Fibroblast of lung (primary cell): ENCODE data around the gene SH2D2A. TPM values are rescaled to one million over a fixed set of nuclear protein-coding genes. Genes with fewer than 3 reads are reported as not detected.

Experiments
- DNase-seq, 2 donors: peaks; one replicate each; pipeline versions ENCODE4 v3.0.0 to v3.0.0-alpha.2; 2010; ENCODE audit warnings: low read depth in 2 of 2
- H2AFZ ChIP-seq: 2 replicates; pipeline ENCODE4 v1.5.1; 2012; ENCODE audit warnings: low read length, control low read depth, inconsistent platforms
- H3K27ac ChIP-seq: 2 replicates; pipeline ENCODE4 v1.5.1; 2011; ENCODE audit warnings: low read length, control low read depth; ENCODE audit not compliant: insufficient read depth
- H3K27me3 ChIP-seq: 2 replicates; pipeline ENCODE4 v1.5.1; 2011; ENCODE audit warnings: mild to moderate bottlenecking, low read length; ENCODE audit not compliant: control insufficient read depth, insufficient read depth
- H3K36me3 ChIP-seq: 2 replicates; pipeline ENCODE4 v1.5.1; 2011; ENCODE audit warnings: low read length; ENCODE audit not compliant: control insufficient read depth, insufficient read depth
- H3K4me1 ChIP-seq: 2 replicates; pipeline ENCODE4 v1.5.1; 2011; ENCODE audit warnings: low read length; ENCODE audit not compliant: control insufficient read depth, insufficient read depth; ENCODE audit errors: extremely low read depth
- H3K4me2 ChIP-seq: 2 replicates; pipeline ENCODE4 v1.5.1; 2011; ENCODE audit warnings: low read length, control low read depth; ENCODE audit not compliant: insufficient read depth; ENCODE audit errors: extremely low read depth
- H3K4me3 ChIP-seq, 4 experiments: fragments of 200-600 bp in 1 of 4; sonication (generic) in 1 of 4; replicated peaks in 1 of 4; 2 replicates each; pipeline ENCODE4 v1.5.1; 2011 to 2016; ENCODE audit warnings: low read length in 4 of 4, low read depth in 3 of 4, mild to moderate bottlenecking in 3 of 4, control low read depth in 2 of 4, inconsistent platforms in 1 of 4, mixed read lengths in 1 of 4; ENCODE audit not compliant: insufficient read depth in 1 of 4; ENCODE audit errors: control extremely low read depth in 1 of 4
- H3K79me2 ChIP-seq: 2 replicates; pipeline ENCODE4 v1.5.1; 2012; ENCODE audit warnings: mild to moderate bottlenecking, low read length, inconsistent platforms; ENCODE audit not compliant: control insufficient read depth, insufficient read depth
- H3K9ac ChIP-seq: 2 replicates; pipeline ENCODE4 v1.5.1; 2011; ENCODE audit warnings: mild to moderate bottlenecking, low read length, control low read depth; ENCODE audit not compliant: insufficient read depth
- H3K9me3 ChIP-seq: 2 replicates; pipeline ENCODE4 v1.5.1; 2012; ENCODE audit warnings: low read depth, low read length; ENCODE audit not compliant: control insufficient read depth, insufficient read depth
- H4K20me1 ChIP-seq: 2 replicates; pipeline ENCODE4 v1.5.1; 2011; ENCODE audit warnings: low read length; ENCODE audit not compliant: control insufficient read depth, insufficient read depth; ENCODE audit errors: extremely low read depth
- EZH2 ChIP-seq: IDR thresholded peaks from 2 replicates; pipeline ENCODE4 v1.5.1; 2012; ENCODE audit warnings: low read length, control low read depth, mild to moderate bottlenecking; ENCODE audit errors: missing control alignments
- polyA plus RNA-seq, 2 donors: library from polyadenylated mRNA; depleted of rRNA in 1 of 2; stranded (reverse) in 1 of 2; unstranded in 1 of 2; fragments of >200 nt; gene quantifications; 2 replicates each; pipeline ENCODE4 v1.2.1, GENCODE V29; 2011 to 2012; ENCODE audit warnings: missing spikeins in 1 of 2
- total RNA-seq: library from RNA; depleted of rRNA; stranded (reverse); fragments of >200 nt; gene quantifications from 2 replicates; pipeline ENCODE4 v1.2.1, GENCODE V29; 2014
- TF ChIP-seq, protein P1 (sequence below), 2 donors: IDR thresholded peaks in 1 of 2; conservative IDR thresholded peaks in 1 of 2; 1 replicate in 1 of 2; 2 replicates in 1 of 2; pipeline ENCODE4 v1.5.1; 2011 to 2012; ENCODE audit warnings: low read length in 2 of 2, control low read depth in 1 of 2, inconsistent platforms in 1 of 2, low read depth in 1 of 2, mild to moderate bottlenecking in 1 of 2

Gene SH2D2A
- total and polyA plus RNA-seq, 2 donors (not counting 1 experiment from before 2014, with no cell fraction given): not detected

DNA sequence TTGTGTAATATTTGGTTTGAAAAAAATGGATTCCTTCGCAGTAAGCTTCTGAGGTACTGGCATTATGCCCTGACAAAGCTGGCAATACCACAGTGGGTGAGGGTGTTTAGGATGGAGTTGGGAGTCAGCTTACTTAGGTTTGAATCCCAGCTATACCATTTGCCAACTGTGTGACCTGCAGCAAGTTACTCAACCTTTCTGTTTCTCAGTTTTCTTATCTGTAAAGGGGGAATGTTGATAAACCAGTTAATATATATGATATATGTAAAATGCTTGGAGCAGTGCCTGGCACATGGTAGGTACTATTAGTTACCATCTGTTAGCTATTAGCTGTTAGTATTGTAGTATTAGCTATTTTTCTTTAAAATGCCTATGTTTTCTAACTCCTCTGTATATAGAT lies 60.3 kb downstream of the SH2D2A start:
- H3K4me1 ChIP-seq: peaks cover 3% of the 10 kb centered on the region
- TF ChIP-seq, protein P1, sequence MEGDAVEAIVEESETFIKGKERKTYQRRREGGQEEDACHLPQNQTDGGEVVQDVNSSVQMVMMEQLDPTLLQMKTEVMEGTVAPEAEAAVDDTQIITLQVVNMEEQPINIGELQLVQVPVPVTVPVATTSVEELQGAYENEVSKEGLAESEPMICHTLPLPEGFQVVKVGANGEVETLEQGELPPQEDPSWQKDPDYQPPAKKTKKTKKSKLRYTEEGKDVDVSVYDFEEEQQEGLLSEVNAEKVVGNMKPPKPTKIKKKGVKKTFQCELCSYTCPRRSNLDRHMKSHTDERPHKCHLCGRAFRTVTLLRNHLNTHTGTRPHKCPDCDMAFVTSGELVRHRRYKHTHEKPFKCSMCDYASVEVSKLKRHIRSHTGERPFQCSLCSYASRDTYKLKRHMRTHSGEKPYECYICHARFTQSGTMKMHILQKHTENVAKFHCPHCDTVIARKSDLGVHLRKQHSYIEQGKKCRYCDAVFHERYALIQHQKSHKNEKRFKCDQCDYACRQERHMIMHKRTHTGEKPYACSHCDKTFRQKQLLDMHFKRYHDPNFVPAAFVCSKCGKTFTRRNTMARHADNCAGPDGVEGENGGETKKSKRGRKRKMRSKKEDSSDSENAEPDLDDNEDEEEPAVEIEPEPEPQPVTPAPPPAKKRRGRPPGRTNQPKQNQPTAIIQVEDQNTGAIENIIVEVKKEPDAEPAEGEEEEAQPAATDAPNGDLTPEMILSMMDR (conservative IDR thresholded peaks at IDR 0.05 in 1 of 2, IDR thresholded peaks at IDR 0.05 in 1 of 2; ENCODE audit: low read depth in 1 of 2, low read length in 2 of 2): no peak
- no peak for TF ChIP-seq EZH2
- H3K9ac ChIP-seq: no peak overlapping the region
- H2AFZ ChIP-seq: no peak overlapping the region
- DNase-seq: no peak
- no peak overlapping the region for H3K4me3 ChIP-seq
- H3K9me3 ChIP-seq: no peaks in the 10 kb centered on the region
- no peak overlapping the region for H3K4me2 ChIP-seq
- H3K27ac ChIP-seq: no peak overlapping the region
- H3K27me3 ChIP-seq: no peaks in the 10 kb centered on the region
- no peaks in the 10 kb centered on the region for H4K20me1 ChIP-seq
- no peaks in the 10 kb centered on the region for H3K36me3 ChIP-seq
- H3K79me2 ChIP-seq: peaks cover 7% of the 10 kb centered on the region

Other genes with a start within 250 kb of the SH2D2A start
- gene IQGAP3, start 244.3 kb downstream of the SH2D2A start, total RNA-seq: 1.3 and 16.0 TPM in 2 replicates
- 2.7 and 15.9 TPM in 2 replicates for gene IQGAP3, start 244.3 kb downstream of the SH2D2A start, polyA plus RNA-seq
- gene TTC24, start 237.1 kb downstream of the SH2D2A start, total RNA-seq: not detected in 2 replicates
- not detected in 2 replicates for gene TTC24, start 237.1 kb downstream of the SH2D2A start, polyA plus RNA-seq
- 51.6 and 64.4 TPM in 2 replicates for gene NAXE, start 225.1 kb downstream of the SH2D2A start, total RNA-seq
- 41.6 and 59.5 TPM in 2 replicates for gene NAXE, start 225.1 kb downstream of the SH2D2A start, polyA plus RNA-seq
- gene GPATCH4, start 215.4 kb downstream of the SH2D2A start, total RNA-seq: 11.3 and 12.2 TPM in 2 replicates
- gene GPATCH4, start 215.4 kb downstream of the SH2D2A start, polyA plus RNA-seq: 23.6 and 42.7 TPM in 2 replicates
- gene HAPLN2, start 197.4 kb downstream of the SH2D2A start, total RNA-seq: not detected in 2 replicates
- gene HAPLN2, start 197.4 kb downstream of the SH2D2A start, polyA plus RNA-seq: not detected in 2 replicates
- under 0.01 TPM in 1 of 2 replicates, not detected in the other for gene BCAN, start 174.7 kb downstream of the SH2D2A start, total RNA-seq
- gene BCAN, start 174.7 kb downstream of the SH2D2A start, polyA plus RNA-seq: 0.03 and 0.05 TPM in 2 replicates
- gene NES, start 139.4 kb downstream of the SH2D2A start, total RNA-seq: 44.2 and 87.4 TPM in 2 replicates
- gene NES, start 139.4 kb downstream of the SH2D2A start, polyA plus RNA-seq: 23.0 and 34.6 TPM in 2 replicates
- gene CRABP2, start 111.3 kb downstream of the SH2D2A start, total RNA-seq: 33.4 and 70.4 TPM in 2 replicates
- 48.9 and 184 TPM in 2 replicates for gene CRABP2, start 111.3 kb downstream of the SH2D2A start, polyA plus RNA-seq
- 12.6 and 17.3 TPM in 2 replicates for gene METTL25B, start 88.4 kb downstream of the SH2D2A start, total RNA-seq
- 5.5 and 6.4 TPM in 2 replicates for gene METTL25B, start 88.4 kb downstream of the SH2D2A start, polyA plus RNA-seq
- 5.4 and 5.8 TPM in 2 replicates for gene ISG20L2, start 88.1 kb downstream of the SH2D2A start, total RNA-seq
- gene ISG20L2, start 88.1 kb downstream of the SH2D2A start, polyA plus RNA-seq: 23.6 and 29.9 TPM in 2 replicates
- 39.8 and 58.8 TPM in 2 replicates for gene MRPL24, start 75.8 kb downstream of the SH2D2A start, total RNA-seq
- gene MRPL24, start 75.8 kb downstream of the SH2D2A start, polyA plus RNA-seq: 67.2 and 108 TPM in 2 replicates
- gene HDGF, start 65.2 kb downstream of the SH2D2A start, total RNA-seq: 108 and 138 TPM in 2 replicates
- 99.1 and 126 TPM in 2 replicates for gene HDGF, start 65.2 kb downstream of the SH2D2A start, polyA plus RNA-seq
- 10.5 and 13.2 TPM in 2 replicates for gene PRCC, start 49.3 kb downstream of the SH2D2A start, total RNA-seq
- gene PRCC, start 49.3 kb downstream of the SH2D2A start, polyA plus RNA-seq: 52.0 and 75.8 TPM in 2 replicates
- gene INSRR, start 42.3 kb upstream of the SH2D2A start, total RNA-seq: not detected in 2 replicates
- not detected in 2 replicates for gene INSRR, start 42.3 kb upstream of the SH2D2A start, polyA plus RNA-seq
- gene NTRK1, start 44.0 kb upstream of the SH2D2A start, total RNA-seq: not detected in 2 replicates
- gene NTRK1, start 44.0 kb upstream of the SH2D2A start, polyA plus RNA-seq: not detected in 2 replicates
- gene PEAR1, start 76.9 kb upstream of the SH2D2A start, total RNA-seq: 2.3 and 2.6 TPM in 2 replicates
- gene PEAR1, start 76.9 kb upstream of the SH2D2A start, polyA plus RNA-seq: 13.5 and 41.5 TPM in 2 replicates
- gene LRRC71, start 103.8 kb upstream of the SH2D2A start, total RNA-seq: not detected in 2 replicates
- gene LRRC71, start 103.8 kb upstream of the SH2D2A start, polyA plus RNA-seq: 0.16 and 1.8 TPM in 2 replicates
- 28.0 and 29.1 TPM in 2 replicates for gene ARHGEF11, start 228.9 kb upstream of the SH2D2A start, total RNA-seq
- 12.8 and 19.5 TPM in 2 replicates for gene ARHGEF11, start 228.9 kb upstream of the SH2D2A start, polyA plus RNA-seq